Type B pancreatic cell (in vitro differentiated cells): ENCODE results near the gene CCDC38. TPM values are rescaled to one million over a fixed set of nuclear protein-coding genes. Genes with fewer than 3 reads are reported as not detected.

ENCODE experiments used
- DNase-seq: peaks from one replicate; pipeline ENCODE4 v3.0.0; 2021; ENCODE audit warnings: mixed read lengths; ENCODE audit not compliant: unreplicated experiment; ENCODE audit errors: extremely low spot score
- H3K27ac Mint-ChIP-seq: 2 replicates; pipeline ENCODE4 v1.8.0; 2021; ENCODE audit warnings: mild to moderate bottlenecking, mixed read lengths
- H3K27me3 Mint-ChIP-seq: 2 replicates; pipeline ENCODE4 v1.8.0; 2021; ENCODE audit warnings: mixed read lengths
- H3K36me3 Mint-ChIP-seq: 2 replicates; pipeline ENCODE4 v1.8.0; 2021; ENCODE audit warnings: mixed read lengths
- H3K4me1 Mint-ChIP-seq: one replicate; pipeline ENCODE4 v1.8.0; 2021; ENCODE audit warnings: mixed read lengths; ENCODE audit not compliant: unreplicated experiment
- H3K4me3 Mint-ChIP-seq: 2 replicates; pipeline ENCODE4 v1.8.0; 2021; ENCODE audit warnings: mild to moderate bottlenecking, mixed read lengths
- H3K9me3 Mint-ChIP-seq: 2 replicates; pipeline ENCODE4 v1.8.0; 2021; ENCODE audit warnings: mixed read lengths
- CTCF ChIP-seq: fragments of 200-600 bp; sonication (generic); conservative IDR thresholded peaks from 2 replicates; pipeline ENCODE4 v1.5.0; 2021; ENCODE audit warnings: antibody characterized with exemption, mild to moderate bottlenecking
- total RNA-seq: library from RNA; stranded (reverse); gene quantifications from 2 replicates; pipeline ENCODE4 v1.2.1, GENCODE V29; 2021; ENCODE audit warnings: low replicate concordance

The CCDC38 gene
- total RNA-seq, 1 donor from 2014 or later: 0.29 TPM

GRCh38 chr12:95836630-95837239 lies 105.7 kb downstream of the CCDC38 start:
- H3K4me3 Mint-ChIP-seq: no peak overlapping the region
- DNase-seq: no peak
- peaks cover 13% of the 10 kb centered on the region for H3K27me3 Mint-ChIP-seq
- H3K9me3 Mint-ChIP-seq: no peaks in the 10 kb centered on the region
- TF ChIP-seq CTCF: no peak
- peaks cover 14% of the 10 kb centered on the region for H3K4me1 Mint-ChIP-seq
- H3K27ac Mint-ChIP-seq: no peak overlapping the region
- H3K36me3 Mint-ChIP-seq: no peaks in the 10 kb centered on the region

GRCh38 chr12:95836185-95836609 lies 106.2 kb downstream of the CCDC38 start:
- no peak for TF ChIP-seq CTCF
- Mint-ChIP-seq H3K27me3 (peaks cover 13% of the 10 kb centered on the region), H3K4me1 (peaks cover 14% of the 10 kb centered on the region), H3K9me3 (no peaks in the 10 kb centered on the region), H3K36me3 (no peaks in the 10 kb centered on the region), H3K27ac (no peak overlapping the region), H3K4me3 (no peak overlapping the region)
- DNase-seq: no peak

- no peak for DNase-seq
- Mint-ChIP-seq H3K27ac (no peak overlapping the region), H3K4me1 (peaks cover 14% of the 10 kb centered on the region), H3K4me3 (no peak overlapping the region), H3K36me3 (no peaks in the 10 kb centered on the region), H3K9me3 (no peaks in the 10 kb centered on the region), H3K27me3 (peaks cover 17% of the 10 kb centered on the region)
- TF ChIP-seq CTCF: no peak
These were observed 107.8 kb downstream of the CCDC38 start for GRCh38 chr12:95834572-95834971.

GRCh38 chr12:95830335-95831089 lies 111.9 kb downstream of the CCDC38 start:
- no peak for TF ChIP-seq CTCF
- Mint-ChIP-seq H3K4me1 (no peaks in the 10 kb centered on the region), H3K9me3 (no peaks in the 10 kb centered on the region), H3K36me3 (no peaks in the 10 kb centered on the region), H3K4me3 (no peak overlapping the region), H3K27me3 (peaks cover 7% of the 10 kb centered on the region), H3K27ac (no peak overlapping the region)
- no peak for DNase-seq

GRCh38 chr12:95829395-95829794 lies 113.0 kb downstream of the CCDC38 start:
- Mint-ChIP-seq H3K4me1 (no peaks in the 10 kb centered on the region), H3K4me3 (no peak overlapping the region), H3K27me3 (peaks cover 4% of the 10 kb centered on the region), H3K9me3 (no peaks in the 10 kb centered on the region), H3K36me3 (no peaks in the 10 kb centered on the region), H3K27ac (no peak overlapping the region)
- no peak for DNase-seq
- TF ChIP-seq CTCF: no peak
